Rectal smooth muscle tissue (tissue), 1 donor: ENCODE measurements around the gene TAS1R3.
A peak's percentile ranks its signal among the peaks of the same experiment; 100 is the strongest.
"Not testable (repeated sequence)": the region's sequence is repeated elsewhere in the genome, so short reads cannot be mapped to it uniquely, and the experiment has no call there.

Source experiments
- H3K27ac ChIP-seq: one replicate; pipeline ENCODE4 v1.7.0; 2013; ENCODE audit warnings: low read depth, low read length, inconsistent platforms
- H3K27me3 ChIP-seq: one replicate; pipeline ENCODE4 v1.7.0; 2013; ENCODE audit warnings: low read length; ENCODE audit not compliant: control insufficient read depth, insufficient read depth
- H3K36me3 ChIP-seq: one replicate; pipeline ENCODE4 v1.7.0; 2013; ENCODE audit warnings: low read length; ENCODE audit not compliant: control insufficient read depth, insufficient read depth
- H3K4me1 ChIP-seq: one replicate; pipeline ENCODE4 v1.7.0; 2013; ENCODE audit warnings: low read length; ENCODE audit not compliant: control insufficient read depth, insufficient read depth
- H3K4me3 ChIP-seq: one replicate; pipeline ENCODE4 v1.7.0; 2013; ENCODE audit warnings: low read length
- H3K9ac ChIP-seq: one replicate; pipeline ENCODE4 v1.7.0; 2013; ENCODE audit warnings: low read length

Gene TAS1R3

GRCh38 chr1:1315435-1315954, 15.6 kb upstream of the TAS1R3 start:
- Histone ChIP-seq H3K4me1 (peaks cover 8% of the 10 kb centered on the region), H3K36me3 (peaks cover 31% of the 10 kb centered on the region), H3K9ac (no peak overlapping the region), H3K27me3 (no peaks in the 10 kb centered on the region), H3K27ac (no peak overlapping the region), H3K4me3 (no peak overlapping the region)

DNA sequence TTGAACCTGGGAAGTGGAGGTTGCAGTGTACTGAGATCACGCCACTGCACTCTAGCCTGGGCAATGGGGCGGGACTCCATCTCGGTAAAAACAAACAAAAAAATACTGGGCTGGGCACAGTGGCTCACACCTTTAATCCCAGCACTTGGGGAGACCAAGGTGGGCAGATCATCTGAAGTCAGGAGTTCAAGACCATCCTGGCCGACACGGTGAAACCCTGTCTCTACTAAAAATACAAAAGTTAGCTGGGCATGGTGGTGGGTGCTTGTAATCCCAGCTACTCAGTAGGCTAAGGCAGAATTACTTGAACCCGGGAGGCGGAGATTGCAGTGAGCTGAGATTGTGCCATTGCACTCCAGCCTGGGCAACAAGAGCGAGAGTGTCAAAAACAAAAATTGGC, 14.9 kb upstream of the TAS1R3 start:
- H3K27ac ChIP-seq, H3K4me1 ChIP-seq, H3K27me3 ChIP-seq, H3K4me3 ChIP-seq, H3K9ac ChIP-seq: not testable (repeated sequence)
- peaks cover 31% of the 10 kb centered on the region for H3K36me3 ChIP-seq

DNA sequence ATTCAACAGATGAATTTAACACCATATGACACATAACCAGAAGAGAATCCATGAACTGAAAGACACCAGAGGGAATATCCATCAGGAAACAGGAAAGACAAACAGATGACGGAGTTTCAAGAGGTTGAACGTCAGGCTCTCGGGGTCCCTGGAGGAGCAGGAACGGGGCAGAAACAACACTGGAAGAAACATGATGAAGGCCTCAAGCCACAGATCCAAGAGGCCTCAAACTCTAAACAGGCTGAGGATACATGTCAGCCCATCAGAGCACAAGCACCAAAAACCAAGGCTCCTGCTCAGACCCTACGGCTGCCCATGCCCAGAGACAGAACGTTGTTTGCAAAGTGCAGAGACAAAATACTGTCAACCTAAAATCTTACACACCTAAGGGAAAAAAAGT, 13.7 kb upstream of the TAS1R3 start:
- Histone ChIP-seq H3K4me3 (no peak overlapping the region), H3K27ac (peak overlapping the region; percentile 81), H3K27me3 (no peaks in the 10 kb centered on the region), H3K9ac (no peak overlapping the region), H3K36me3 (peaks cover 27% of the 10 kb centered on the region), H3K4me1 (peaks cover 10% of the 10 kb centered on the region)

DNA sequence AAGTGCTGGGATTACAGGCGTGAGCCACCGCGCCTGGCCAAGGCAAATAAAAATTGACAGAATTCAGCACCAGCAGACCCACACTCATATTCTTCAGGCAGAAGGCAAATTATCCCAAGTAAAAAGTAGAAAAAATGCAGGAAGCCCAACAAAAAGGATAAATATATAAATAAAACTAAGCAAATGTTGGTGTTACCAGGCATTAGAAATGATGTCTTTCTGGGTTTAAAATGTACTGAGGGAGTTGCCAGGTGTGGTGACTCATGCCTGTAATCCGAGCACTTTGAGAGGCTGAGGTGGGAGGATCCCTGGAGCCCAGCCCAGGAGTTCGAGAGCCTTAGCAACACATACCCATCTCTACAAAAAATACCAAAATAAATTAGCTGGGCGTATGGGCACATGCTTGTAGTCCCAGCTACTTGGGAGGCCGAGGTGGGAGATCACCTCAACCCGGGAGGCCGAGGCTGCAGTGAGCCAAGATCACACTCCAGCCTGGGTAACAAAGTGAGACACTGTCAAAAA, 12.9 kb upstream of the TAS1R3 start:
- peaks cover 22% of the 10 kb centered on the region for H3K36me3 ChIP-seq
- peak overlapping the region; percentile 81 for H3K27ac ChIP-seq
- H3K4me3 ChIP-seq: no peak overlapping the region
- no peak overlapping the region for H3K9ac ChIP-seq
- peaks cover 13% of the 10 kb centered on the region for H3K4me1 ChIP-seq
- H3K27me3 ChIP-seq: no peaks in the 10 kb centered on the region

- H3K27ac ChIP-seq: peak overlapping the region; percentile 7
- peaks cover 13% of the 10 kb centered on the region for H3K4me1 ChIP-seq
Measured at GRCh38 chr1:1318777-1319645, 12.1 kb upstream of the TAS1R3 start.

DNA sequence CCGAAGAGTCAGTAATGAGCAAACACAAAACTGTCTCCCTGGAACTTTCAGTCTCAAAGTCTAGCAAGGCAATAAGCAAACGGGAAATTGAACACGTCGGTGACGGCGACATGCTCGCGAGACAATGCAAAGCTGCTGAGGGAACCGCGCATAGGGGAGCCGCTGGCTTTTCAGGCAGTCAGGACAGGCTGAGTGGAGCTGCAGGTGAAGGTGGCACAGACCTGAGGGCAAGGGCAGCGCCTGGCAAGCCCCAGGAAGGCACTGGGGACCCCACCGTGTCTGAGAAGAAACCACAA, 11.5 kb upstream of the TAS1R3 start:
- Histone ChIP-seq H3K27me3 (no peaks in the 10 kb centered on the region), H3K27ac (no peak overlapping the region), H3K4me1 (peaks cover 13% of the 10 kb centered on the region), H3K9ac (no peak overlapping the region), H3K36me3 (peaks cover 16% of the 10 kb centered on the region), H3K4me3 (no peak overlapping the region)

More at GRCh38 chr1:1318777-1319645, 12.1 kb upstream of the TAS1R3 start:
- H3K27me3 ChIP-seq: no peaks in the 10 kb centered on the region
- H3K4me3 ChIP-seq: no peak overlapping the region
- peaks cover 22% of the 10 kb centered on the region for H3K36me3 ChIP-seq
- no peak overlapping the region for H3K9ac ChIP-seq

- H3K4me3 ChIP-seq: no peak overlapping the region
- H3K9ac ChIP-seq: no peak overlapping the region
- no peaks in the 10 kb centered on the region for H3K27me3 ChIP-seq
- H3K27ac ChIP-seq: no peak overlapping the region
- peaks cover 14% of the 10 kb centered on the region for H3K36me3 ChIP-seq
- H3K4me1 ChIP-seq: peaks cover 19% of the 10 kb centered on the region
Measured at GRCh38 chr1:1320666-1321448, 10.2 kb upstream of the TAS1R3 start.

- Histone ChIP-seq H3K9ac (no peak overlapping the region), H3K36me3 (peaks cover 16% of the 10 kb centered on the region), H3K4me3 (no peak overlapping the region), H3K27ac (no peak overlapping the region), H3K4me1 (peaks cover 19% of the 10 kb centered on the region), H3K27me3 (no peaks in the 10 kb centered on the region)
Measured at GRCh38 chr1:1321477-1321876, 9.6 kb upstream of the TAS1R3 start.

DNA sequence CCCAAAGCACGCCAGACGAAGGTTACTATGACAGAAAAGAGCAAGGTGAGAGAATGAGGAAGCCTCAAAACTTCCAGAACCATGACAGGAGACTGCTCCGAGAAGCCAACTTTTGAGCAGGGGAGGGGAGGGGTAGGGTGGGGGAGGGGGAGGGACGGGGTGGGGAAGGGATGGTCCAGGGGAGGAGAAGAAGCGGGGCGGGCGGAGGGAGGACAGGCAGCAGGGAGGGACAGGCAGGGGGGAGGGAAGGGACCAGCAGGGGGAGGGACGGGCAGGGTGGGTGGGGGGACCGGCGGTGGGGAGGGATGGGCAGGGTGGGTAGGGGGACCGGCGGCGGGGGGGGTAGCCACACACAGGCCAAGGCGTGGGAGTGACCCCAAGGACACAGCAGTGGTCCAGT, 8.7 kb upstream of the TAS1R3 start:
- H3K4me3 ChIP-seq: no peak overlapping the region
- no peak overlapping the region for H3K27ac ChIP-seq
- H3K4me1 ChIP-seq: peaks cover 19% of the 10 kb centered on the region
- H3K27me3 ChIP-seq: no peaks in the 10 kb centered on the region
- H3K36me3 ChIP-seq: peaks cover 16% of the 10 kb centered on the region
- no peak overlapping the region for H3K9ac ChIP-seq

DNA sequence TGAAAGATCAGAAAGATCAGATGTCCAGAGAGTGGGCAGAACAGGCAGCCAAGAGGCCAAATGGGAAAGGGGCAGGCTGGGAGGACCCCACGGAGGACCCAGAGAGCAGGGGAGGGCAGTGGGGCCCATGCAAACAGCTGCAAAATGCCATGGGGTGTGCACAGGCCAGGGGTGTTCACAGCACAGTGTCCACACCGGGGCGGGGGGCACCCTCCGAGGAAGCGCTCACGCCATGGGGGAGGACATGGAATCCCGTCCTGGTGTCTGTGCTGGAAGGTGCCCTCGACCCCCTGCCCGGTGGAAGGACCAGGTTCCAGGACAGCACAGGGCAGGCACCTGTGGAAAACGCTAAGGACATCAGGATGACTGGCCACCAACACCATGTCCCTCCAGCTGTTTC, 8.1 kb upstream of the TAS1R3 start:
- Histone ChIP-seq H3K27ac (no peak overlapping the region), H3K4me1 (peaks cover 16% of the 10 kb centered on the region), H3K36me3 (peaks cover 16% of the 10 kb centered on the region), H3K27me3 (no peaks in the 10 kb centered on the region), H3K4me3 (peak overlapping the region; percentile 10), H3K9ac (no peak overlapping the region)

DNA sequence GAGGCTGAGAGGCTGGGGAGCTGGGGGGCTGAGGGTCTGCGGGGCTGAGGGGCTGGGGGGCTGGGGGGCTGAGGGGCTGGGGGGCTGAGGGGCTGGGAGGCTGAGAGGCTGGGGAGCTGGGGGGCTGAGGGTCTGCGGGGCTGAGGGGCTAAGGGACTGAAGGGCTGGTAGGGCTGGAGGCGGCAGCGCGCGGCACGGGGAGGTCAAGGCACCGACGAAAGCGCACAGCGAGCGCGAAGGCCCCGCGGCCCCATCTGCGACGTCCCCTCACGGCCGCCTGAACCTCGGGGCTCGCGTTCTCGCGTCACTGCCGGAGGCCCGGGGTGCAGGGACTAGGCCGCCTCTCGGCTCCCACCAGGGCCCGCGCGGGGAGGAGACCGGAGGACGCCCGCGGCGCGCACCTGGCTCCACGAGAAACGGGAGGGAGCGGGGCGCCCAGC, 7.0 kb upstream of the TAS1R3 start:
- H3K27ac ChIP-seq: peak overlapping the region; percentile 83
- peaks cover 11% of the 10 kb centered on the region for H3K4me1 ChIP-seq
- H3K4me3 ChIP-seq: peak overlapping the region; percentile 90
- peaks cover 16% of the 10 kb centered on the region for H3K36me3 ChIP-seq
- H3K9ac ChIP-seq: peak overlapping the region; percentile 68
- no peaks in the 10 kb centered on the region for H3K27me3 ChIP-seq

DNA sequence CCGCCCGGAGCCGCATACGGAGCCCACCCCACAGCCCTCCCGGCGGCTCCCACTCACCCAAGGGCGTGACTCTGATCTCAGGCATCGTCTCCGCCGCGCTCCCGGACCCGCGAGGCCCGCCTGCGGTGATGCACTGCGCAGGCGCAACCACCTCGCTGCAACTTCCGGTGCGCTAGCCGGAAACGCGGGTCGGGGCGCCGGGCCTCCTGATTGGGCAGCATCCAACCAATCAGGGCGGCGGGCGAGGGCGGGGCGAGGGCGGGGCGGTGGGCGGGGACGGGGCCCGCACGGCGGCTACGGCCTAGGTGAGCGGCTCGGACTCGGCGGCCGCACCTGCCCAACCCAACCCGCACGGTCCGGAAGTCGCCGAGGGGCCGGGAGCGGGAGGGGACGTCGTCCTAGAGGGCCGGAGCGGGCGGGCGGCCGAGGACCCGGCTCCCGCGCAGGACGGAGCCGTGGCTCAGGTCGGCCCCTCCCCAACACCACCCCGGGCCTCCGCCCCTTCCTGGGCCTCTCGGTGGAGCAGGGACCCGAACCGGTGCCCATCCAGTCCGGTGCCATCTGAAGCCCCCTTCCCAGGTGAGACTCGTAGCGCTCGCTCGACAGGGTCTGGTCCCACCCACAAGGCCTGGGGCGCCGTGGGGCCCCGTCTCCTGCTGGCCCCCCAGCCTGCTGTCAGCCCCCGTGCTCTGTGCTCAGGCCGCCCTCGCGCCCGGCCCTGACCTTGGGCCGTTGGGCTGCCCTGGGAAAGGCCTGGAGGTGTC, 6.4 kb upstream of the TAS1R3 start, which contains the start of the genes CPTP and INTS11:
Gene CPTP, plus strand, starts transcription at position 279 of the 764 bp plus-strand sequence. CDS start 2,109 bp downstream, outside the sequence.
Gene INTS11, minus strand, starts transcription at position 137 of the 764 bp plus-strand sequence. Its CDS starts 52 bp downstream, at position 85.
- H3K36me3 ChIP-seq: peaks cover 11% of the 10 kb centered on the region
- peak within 1 kb of the TSS; percentile 85 for H3K9ac ChIP-seq
- peaks cover 11% of the 10 kb centered on the region for H3K4me1 ChIP-seq
- H3K27ac ChIP-seq: peak within 1 kb of the TSS; percentile 83
- peak within 1 kb of the TSS; percentile 90 for H3K4me3 ChIP-seq
- no peaks in the 10 kb centered on the region for H3K27me3 ChIP-seq
